Panc1 (cell line): ENCODE data around the gene EHD4. TPM values are rescaled to one million over a fixed set of nuclear protein-coding genes. Genes with fewer than 3 reads are reported as not detected.

ENCODE experiments used
- ATAC-seq: fragments of 200-7000 bp; cut with Tn5 transposase; 2 replicates; pipeline ENCODE4 v1.9.1; 2020; ENCODE audit warnings: mild to moderate bottlenecking, moderate library complexity
- BruUV-seq: library from RNA; stranded (reverse); fragments of 400-500 nt; replicated peaks from 2 replicates; lab custom pipeline; 2021; lab: Mats Ljungman, UMichigan
- CTCF ChIA-PET: fragments of 300-600 bp; sonication (Branson Sonifier 250); formaldehyde crosslinking; loops from one replicate; lab custom pipeline; 2022; ENCODE audit warnings: antibody characterized with exemption; lab: Charles Lee
- POLR2A ChIA-PET: fragments of 300-600 bp; sonication (Branson Sonifier 250); formaldehyde crosslinking; loops from one replicate; lab custom pipeline; 2022; ENCODE audit warnings: antibody characterized with exemption; lab: Charles Lee
- DNase-seq: peaks from one replicate; pipeline ENCODE4 v3.0.0-alpha.2; 2010; ENCODE audit warnings: low read depth, low spot score
- H3K27ac ChIP-seq: 2 replicates; pipeline ENCODE4 v1.5.1; 2011; ENCODE audit warnings: mild to moderate bottlenecking, low read length, inconsistent platforms
- H3K27me3 ChIP-seq: fragments of 200-500 bp; sonication (Bioruptor generic); 2 replicates; pipeline ENCODE4 v1.6.0; 2014; ENCODE audit warnings: low read length, inconsistent platforms; ENCODE audit not compliant: control insufficient read depth, insufficient read depth
- H3K36me3 ChIP-seq: fragments of 200-500 bp; sonication (Bioruptor generic); 2 replicates; pipeline ENCODE4 v1.5.1; 2014; ENCODE audit warnings: inconsistent platforms, mild to moderate bottlenecking, low read length, moderate library complexity; ENCODE audit not compliant: control insufficient read depth, insufficient read depth
- H3K4me1 ChIP-seq: 2 replicates; pipeline ENCODE4 v1.5.1; 2011; ENCODE audit warnings: inconsistent platforms, mild to moderate bottlenecking, low read length, moderate library complexity; ENCODE audit not compliant: control insufficient read depth, insufficient read depth
- H3K4me3 ChIP-seq, 2 experiments: 2 replicates each; pipeline ENCODE4 v1.5.1; 2011 to 2012; ENCODE audit warnings: low read depth in 2 of 2, low read length in 2 of 2, mild to moderate bottlenecking in 2 of 2, inconsistent platforms in 1 of 2, moderate library complexity in 1 of 2
- H3K9me3 ChIP-seq: fragments of 200-500 bp; sonication (Bioruptor generic); 2 replicates; pipeline ENCODE4 v1.5.1; 2014; ENCODE audit warnings: low read depth, mild to moderate bottlenecking, inconsistent platforms, low read length, moderate library complexity; ENCODE audit not compliant: control insufficient read depth, insufficient read depth
- POLR2AphosphoS5 ChIP-seq: IDR thresholded peaks from 2 replicates; pipeline ENCODE4 v1.6.1; 2012; ENCODE audit warnings: mild to moderate bottlenecking, low read depth, low read length, moderate library complexity
- SIN3A ChIP-seq: IDR thresholded peaks from 2 replicates; pipeline ENCODE4 v1.6.1; 2012; ENCODE audit warnings: low read depth, mild to moderate bottlenecking, low read length, moderate library complexity, borderline replicate concordance; ENCODE audit not compliant: insufficient read depth
- TCF7L2 ChIP-seq: IDR thresholded peaks from 2 replicates; pipeline ENCODE4 v1.6.1; 2011; ENCODE audit warnings: mild to moderate bottlenecking, low read depth, low read length, inconsistent platforms
- in situ Hi-C: cut with HindIII; loops from 2 replicates; pipeline ENCODE4 v1.10.0; 2016; ENCODE audit warnings: low sequenced_read_pairs, low pct_unique_long_range_greater_than_20kb
- intact Hi-C: fragments of 100-400 bp; cut with micrococcal nuclease; formaldehyde crosslinking; loops from one replicate; pipeline ENCODE4 v1.10.0; 2022; ENCODE audit not compliant: unreplicated experiment
- total RNA-seq: library from RNA; stranded (reverse); gene quantifications from one replicate; pipeline ENCODE4 v1.2.1, GENCODE V29; 2021; ENCODE audit not compliant: unreplicated experiment
- TF ChIP-seq, protein P1 (sequence below): fragments of 450-650 bp; IDR thresholded peaks from 2 replicates; pipeline ENCODE4 v1.5.1; 2017; ENCODE audit warnings: mild to moderate bottlenecking
- TF ChIP-seq, protein P2 (sequence below), 2 experiments: IDR thresholded peaks; 2 replicates each; pipeline ENCODE4 v1.6.1; 2011 to 2012; ENCODE audit warnings: low read depth in 2 of 2, control low read depth in 1 of 2, low read length in 1 of 2, mild to moderate bottlenecking in 1 of 2, moderate library complexity in 1 of 2; ENCODE audit not compliant: insufficient read depth in 1 of 2

Gene EHD4
- total RNA-seq, 1 experiment from 2014 or later, result 43.2 TPM

DNA sequence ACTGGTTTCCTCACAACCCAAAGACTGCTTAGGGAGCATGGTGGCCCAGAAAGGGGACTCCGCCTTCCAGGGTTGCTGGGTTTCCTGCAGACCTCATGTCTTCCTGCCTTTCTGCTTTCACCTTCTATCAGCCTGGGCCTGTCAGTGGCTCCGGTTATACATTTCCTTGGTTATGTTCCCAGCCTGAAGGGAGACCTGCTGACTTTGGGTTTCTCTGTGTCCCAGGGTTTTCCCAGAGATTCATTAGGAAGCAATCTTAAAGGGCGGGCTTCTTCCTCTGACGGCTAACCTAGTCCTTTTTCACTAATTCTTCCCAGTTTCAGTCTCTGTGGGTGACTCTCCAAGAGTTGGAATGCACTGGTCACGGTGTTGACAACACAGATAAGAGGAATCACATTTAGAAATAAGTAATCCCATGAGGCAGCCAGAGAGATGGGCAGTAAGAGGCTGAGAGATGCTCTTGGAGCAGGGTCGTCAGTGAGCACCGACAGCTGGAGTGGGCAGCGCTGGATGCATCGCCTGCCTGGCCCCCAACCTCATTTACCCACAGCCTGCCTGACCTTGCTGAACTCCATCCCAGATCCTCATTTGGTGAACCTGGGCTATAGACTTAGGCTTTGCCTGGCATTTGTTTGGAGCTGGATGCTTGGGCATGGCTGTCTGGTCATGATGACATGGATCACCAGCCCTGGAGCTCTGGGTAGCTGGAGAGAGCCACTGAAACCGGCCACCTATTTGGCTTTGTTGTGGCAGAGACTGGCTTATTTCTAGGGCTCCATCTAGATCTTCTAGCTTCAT is 10.0 kb upstream of the EHD4 start:
- in situ Hi-C loops, result no loop called here
- ChIA-PET CTCF (interaction anchor here (1.4 kb wide), 1 partner anchor 75 kb away, joined by 3 read pairs; no protein-coding TSS in a partner anchor), POLR2A (no interaction called here)

DNA sequence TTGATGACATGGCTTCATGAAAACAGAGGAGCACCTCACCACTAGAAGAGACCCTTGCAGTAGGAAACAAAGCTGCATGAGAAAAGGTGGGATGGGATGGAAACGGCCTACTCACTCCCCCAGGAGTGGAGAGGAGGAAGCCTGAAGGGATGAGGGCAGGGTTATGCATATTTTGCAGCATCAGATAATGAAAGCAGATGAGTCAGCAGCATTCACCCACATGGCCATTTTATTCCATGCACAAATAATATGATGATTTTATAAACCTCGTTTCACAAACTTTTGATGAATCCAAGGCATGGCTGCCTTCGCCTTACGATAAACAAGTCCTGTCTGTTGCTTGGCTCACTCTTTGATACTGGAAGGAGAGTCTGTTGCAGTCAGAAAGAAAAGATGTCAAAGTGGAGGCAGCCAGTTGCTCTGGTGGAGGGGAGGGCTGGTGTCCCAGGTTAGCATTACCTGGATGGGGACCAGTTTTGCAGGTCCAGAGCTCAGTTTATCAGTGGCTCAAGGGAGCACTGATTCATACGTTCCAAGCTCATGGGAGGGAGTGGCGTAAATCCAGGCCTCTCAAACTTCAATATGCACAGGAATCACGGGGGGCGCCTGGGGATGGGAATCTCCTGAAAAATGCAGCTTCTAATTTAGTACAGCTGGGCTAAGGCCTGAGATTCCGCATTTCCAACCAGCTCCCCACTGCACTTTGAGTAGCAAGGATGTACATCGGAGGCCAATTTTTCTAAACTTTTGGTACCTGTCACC is 9.2 kb upstream of the EHD4 start:
- BruUV-seq, result no TSS peak
- no peak for ATAC-seq
- Histone ChIP-seq H3K4me1 (no peaks in the 10 kb centered on the region), H3K27ac (no peak overlapping the region), H3K4me3 (no peak overlapping the region), H3K27me3 (no peaks in the 10 kb centered on the region), H3K36me3 (no peaks in the 10 kb centered on the region), H3K9me3 (no peaks in the 10 kb centered on the region)
- in situ Hi-C loops, result no loop called here
- TF ChIP-seq POLR2AphosphoS5 (no peak), SIN3A (no peak), TCF7L2 (no peak)
- TF ChIP-seq, protein P1, sequence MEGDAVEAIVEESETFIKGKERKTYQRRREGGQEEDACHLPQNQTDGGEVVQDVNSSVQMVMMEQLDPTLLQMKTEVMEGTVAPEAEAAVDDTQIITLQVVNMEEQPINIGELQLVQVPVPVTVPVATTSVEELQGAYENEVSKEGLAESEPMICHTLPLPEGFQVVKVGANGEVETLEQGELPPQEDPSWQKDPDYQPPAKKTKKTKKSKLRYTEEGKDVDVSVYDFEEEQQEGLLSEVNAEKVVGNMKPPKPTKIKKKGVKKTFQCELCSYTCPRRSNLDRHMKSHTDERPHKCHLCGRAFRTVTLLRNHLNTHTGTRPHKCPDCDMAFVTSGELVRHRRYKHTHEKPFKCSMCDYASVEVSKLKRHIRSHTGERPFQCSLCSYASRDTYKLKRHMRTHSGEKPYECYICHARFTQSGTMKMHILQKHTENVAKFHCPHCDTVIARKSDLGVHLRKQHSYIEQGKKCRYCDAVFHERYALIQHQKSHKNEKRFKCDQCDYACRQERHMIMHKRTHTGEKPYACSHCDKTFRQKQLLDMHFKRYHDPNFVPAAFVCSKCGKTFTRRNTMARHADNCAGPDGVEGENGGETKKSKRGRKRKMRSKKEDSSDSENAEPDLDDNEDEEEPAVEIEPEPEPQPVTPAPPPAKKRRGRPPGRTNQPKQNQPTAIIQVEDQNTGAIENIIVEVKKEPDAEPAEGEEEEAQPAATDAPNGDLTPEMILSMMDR, result no peak
- TF ChIP-seq, protein P2, sequence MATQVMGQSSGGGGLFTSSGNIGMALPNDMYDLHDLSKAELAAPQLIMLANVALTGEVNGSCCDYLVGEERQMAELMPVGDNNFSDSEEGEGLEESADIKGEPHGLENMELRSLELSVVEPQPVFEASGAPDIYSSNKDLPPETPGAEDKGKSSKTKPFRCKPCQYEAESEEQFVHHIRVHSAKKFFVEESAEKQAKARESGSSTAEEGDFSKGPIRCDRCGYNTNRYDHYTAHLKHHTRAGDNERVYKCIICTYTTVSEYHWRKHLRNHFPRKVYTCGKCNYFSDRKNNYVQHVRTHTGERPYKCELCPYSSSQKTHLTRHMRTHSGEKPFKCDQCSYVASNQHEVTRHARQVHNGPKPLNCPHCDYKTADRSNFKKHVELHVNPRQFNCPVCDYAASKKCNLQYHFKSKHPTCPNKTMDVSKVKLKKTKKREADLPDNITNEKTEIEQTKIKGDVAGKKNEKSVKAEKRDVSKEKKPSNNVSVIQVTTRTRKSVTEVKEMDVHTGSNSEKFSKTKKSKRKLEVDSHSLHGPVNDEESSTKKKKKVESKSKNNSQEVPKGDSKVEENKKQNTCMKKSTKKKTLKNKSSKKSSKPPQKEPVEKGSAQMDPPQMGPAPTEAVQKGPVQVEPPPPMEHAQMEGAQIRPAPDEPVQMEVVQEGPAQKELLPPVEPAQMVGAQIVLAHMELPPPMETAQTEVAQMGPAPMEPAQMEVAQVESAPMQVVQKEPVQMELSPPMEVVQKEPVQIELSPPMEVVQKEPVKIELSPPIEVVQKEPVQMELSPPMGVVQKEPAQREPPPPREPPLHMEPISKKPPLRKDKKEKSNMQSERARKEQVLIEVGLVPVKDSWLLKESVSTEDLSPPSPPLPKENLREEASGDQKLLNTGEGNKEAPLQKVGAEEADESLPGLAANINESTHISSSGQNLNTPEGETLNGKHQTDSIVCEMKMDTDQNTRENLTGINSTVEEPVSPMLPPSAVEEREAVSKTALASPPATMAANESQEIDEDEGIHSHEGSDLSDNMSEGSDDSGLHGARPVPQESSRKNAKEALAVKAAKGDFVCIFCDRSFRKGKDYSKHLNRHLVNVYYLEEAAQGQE (IDR thresholded peaks at IDR 0.05; ENCODE audit: insufficient read depth in 1 of 2, low read depth in 2 of 2, low read length in 1 of 2), result no peak
- ChIA-PET POLR2A (no interaction called here), CTCF (no interaction called here)
- DNase-seq, result no peak
- intact Hi-C loops, result no loop called here

More for the DNA sequence above, 10.0 kb upstream of the EHD4 start:
- DNase-seq (no peak), ATAC-seq (no peak)
- Histone ChIP-seq H3K9me3 (no peaks in the 10 kb centered on the region), H3K27me3 (no peaks in the 10 kb centered on the region), H3K4me1 (no peaks in the 10 kb centered on the region), H3K4me3 (no peak overlapping the region), H3K27ac (no peak overlapping the region), H3K36me3 (no peaks in the 10 kb centered on the region)
- TF ChIP-seq, protein P1, result no peak
- TF ChIP-seq POLR2AphosphoS5, result no peak
- TF ChIP-seq, protein P2 (IDR thresholded peaks at IDR 0.05; ENCODE audit: insufficient read depth in 1 of 2, low read depth in 2 of 2, low read length in 1 of 2), result no peak
- TF ChIP-seq TCF7L2, result no peak
- no peak for TF ChIP-seq SIN3A
- no TSS peak for BruUV-seq
- intact Hi-C loops, result no loop called here
